Tongue (tissue), 2 donors: ENCODE results near the gene ITPK1. TPM values are rescaled to one million over a fixed set of nuclear protein-coding genes. Genes with fewer than 3 reads are reported as not detected.

Experiments used
- DNase-seq: peaks from one replicate; pipeline ENCODE4 v3.0.0-alpha.2; 2015
- total RNA-seq: library from RNA; depleted of rRNA; stranded (reverse); fragments of >200 nt; gene quantifications from one replicate; pipeline ENCODE4 v1.2.3, GENCODE V29; 2014

Gene ITPK1
- total RNA-seq, 1 donor from 2014 or later: 15.6 TPM

DNA sequence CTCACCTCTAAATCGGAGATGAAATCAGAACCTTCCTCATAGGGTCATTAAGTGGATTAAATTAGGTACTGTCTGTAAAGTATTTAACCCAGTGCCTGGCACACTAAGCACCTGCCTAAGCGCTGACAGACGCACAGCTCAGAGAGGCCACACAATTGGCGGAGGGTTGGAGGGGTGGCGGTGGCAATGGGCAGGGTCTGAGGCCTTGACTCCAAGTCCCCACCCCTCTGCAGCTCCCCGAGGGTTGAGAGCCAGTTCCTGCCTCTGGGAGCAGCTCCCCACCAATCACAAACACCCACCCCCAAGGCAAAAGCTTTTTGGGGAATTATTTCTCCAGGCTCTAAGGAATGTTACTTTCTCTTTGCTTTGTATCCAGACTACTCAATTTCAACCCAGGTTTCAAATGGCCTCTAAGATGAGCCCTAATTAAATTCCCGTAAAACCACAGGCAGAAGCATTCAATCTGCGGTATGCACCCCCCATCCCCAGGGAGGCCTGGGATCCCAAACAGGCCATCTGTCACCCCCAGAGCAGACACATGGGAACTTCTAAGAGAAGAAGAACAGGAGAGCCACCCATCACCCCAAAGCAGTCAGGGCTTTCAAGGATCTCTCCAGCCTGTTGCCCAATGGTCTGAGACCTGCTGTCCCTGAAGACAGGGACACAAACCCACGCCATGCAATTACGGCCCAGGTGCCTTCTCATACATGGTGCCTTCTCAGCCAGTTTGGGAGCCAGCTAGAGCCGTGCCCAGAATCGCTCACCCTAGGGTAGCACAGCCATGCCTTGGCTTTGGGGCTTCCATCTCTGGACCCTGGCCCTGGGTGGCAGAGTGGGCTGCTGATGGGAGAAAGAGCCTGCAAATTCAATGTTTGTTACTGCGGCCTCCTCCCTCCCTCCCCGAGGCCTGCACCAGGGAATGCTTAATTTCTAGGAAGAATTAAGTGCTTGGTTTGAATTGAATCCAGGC, 126.7 kb downstream of the ITPK1 start:
- no peak for DNase-seq

DNA sequence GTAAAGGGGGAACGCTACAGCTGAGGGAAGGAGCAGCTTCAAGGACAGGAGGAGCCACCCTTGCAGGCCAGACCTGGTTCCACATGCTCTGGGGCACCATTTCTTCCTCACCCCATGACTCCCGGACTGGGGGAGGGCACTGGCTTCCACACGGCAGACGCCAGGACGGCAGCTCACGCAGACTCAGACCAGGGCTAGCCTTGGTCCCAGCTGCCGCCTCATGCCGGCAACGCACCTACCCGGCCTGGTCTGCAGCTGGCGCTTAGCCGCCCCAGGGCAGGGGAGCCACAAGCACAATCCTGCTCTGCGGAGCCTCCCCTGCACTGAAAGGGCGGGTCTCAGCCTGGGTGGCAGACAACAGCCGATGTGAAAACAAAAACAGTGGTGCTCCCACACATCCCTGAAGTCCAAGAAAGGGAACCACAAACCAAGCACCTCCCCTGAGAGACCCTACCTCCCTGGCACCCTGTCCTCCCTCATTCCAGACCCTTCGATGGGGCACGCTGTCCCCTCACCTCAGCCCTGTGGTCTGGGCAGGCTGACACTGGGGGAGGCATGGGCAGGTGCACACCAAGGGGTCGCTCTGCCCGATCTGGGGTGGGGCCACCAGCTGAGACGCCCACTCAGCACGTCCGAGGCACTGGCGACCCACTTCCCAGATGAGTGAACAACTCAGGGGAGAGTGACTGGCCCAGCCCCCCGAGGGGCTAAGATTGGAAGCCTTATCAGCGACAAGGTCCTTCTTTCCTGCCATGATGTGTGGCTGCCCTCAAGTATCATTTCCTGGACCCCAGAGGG, 127.8 kb downstream of the ITPK1 start:
- DNase-seq: peak; percentile 71

DNA sequence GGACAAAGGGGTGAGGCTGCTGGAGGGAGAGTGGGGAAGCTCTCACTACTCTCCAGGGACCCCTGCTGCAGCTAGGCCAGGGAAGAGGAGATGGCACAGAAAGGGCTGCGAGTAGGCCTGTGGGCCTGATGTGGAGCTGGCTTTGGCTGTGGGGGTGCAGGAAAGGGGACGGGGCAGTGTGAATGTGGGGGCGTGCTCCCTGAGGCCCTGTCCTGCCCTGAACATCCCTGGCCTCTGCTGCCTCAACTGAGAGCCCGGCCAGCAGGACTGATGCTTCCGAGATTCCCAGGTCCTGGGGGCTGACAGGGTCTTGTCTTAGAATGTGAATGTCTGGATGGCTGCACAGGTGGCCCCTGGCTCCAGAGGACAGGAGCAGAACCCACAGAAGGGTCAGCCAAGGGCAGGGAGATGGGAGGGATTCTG, 128.6 kb downstream of the ITPK1 start:
- no peak for DNase-seq

DNA sequence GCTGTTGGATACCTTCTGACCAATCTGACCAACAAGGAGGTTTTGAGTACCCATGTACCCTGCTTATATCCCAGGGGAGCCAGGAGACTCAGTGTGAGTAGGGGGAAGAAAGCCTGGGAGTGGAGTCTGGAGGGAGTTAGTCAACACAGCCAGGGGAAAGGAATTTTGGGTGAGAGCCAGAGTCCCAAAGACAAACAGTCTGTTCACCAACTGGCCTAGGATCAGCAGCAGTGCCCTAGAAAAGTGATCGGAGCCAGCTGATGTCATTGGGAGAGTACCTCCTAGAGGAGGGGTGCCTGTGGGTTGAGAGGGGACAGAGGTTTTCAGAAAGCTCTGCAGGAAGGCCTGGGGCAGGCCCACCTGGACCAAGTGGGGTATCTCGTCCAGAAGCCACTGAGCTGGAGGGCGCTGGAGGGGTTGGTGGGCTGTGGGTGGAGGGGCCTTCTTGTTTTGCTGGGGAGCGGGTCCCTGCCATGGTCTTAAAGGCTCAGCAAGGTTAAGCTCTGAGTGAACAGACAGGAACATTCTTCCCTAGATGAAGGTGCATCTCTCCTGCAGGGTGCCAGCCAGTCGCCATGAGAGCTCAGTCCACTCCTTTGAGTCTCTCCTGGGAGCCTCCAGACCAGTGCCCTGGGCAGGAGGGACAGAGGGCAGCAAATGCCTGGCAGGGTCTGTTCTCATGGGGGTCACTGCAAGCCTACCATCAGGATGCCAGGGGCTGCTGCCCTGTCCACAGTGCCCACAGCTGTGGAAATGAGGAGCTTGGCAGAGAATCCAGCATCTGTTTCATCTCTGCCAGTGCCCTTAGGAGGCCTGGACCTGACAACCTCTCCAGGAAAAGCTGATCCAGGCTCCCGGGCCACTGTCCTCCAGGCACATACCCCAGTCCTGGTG, 129.2 kb downstream of the ITPK1 start:
- DNase-seq: peak; percentile 88

DNA sequence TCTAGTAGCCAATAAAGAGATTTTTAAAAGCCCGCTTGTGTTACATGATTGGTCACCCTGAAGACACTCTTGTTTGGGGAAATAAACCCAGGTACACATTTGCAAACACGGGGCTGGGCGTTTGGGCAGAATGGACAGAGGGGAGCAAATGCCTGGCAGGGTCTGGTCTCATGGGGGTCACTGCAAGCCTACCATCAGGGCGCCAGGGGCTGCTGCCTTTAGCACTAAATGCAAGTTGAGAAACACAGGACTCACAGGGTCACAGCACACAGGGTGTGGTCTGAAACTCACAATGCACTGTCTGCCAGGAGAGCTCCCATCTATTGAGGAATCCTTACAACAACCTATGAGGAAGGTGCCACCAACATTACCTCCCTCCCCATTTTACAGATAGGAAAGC, 130.2 kb downstream of the ITPK1 start:
- DNase-seq: no peak

DNA sequence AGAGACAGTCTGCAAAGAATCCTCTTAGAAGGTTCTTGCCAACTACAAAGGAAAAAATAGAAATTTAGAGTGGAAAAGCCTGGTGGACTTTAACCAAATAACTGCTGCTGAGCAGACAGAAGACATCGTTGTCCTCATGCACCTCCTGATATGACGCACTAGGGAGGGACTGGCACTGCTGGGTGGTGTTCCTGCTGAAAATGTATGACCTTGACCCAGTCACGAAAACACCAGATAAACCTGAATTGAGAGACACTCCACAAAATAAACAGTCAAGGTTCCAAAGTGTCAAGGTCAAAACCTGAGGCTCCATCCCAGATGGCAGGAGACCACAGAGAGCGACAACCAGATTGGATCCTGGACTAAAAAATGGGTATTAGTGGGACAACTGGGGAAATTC, 130.8 kb downstream of the ITPK1 start:
- no peak for DNase-seq

DNA sequence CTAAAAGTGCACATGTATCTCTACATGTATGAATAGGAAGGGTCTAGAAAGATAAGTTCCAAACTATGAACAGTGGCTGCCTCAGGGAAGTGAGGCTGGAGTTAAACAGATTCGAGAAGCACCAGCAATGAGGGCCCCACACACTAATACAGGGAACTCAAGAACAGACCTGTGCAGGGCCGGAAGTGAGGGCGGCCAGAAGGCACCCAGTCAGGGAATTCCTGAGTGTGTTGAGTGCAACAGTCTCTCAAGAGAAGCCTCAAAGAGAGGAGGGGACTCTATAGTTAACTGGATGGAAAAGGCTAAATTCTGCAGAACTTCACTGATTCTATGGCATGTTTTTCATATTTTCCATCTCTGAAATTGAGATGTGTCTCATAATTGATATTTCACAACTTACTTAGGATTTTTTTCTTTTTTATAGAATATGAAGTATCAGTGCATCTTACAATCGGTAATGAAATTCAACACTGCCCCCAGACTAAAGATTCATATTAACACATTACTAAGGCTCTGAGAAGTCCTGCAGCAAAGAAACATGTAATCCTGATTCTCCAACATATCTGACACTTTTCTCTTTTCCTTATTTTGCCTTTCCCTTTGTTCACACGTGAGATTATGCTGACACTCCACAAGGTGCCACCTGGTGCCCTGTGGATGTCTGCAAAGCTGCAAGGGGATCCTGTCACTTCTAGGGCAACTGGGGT, 131.5 kb downstream of the ITPK1 start:
- no peak for DNase-seq

DNA sequence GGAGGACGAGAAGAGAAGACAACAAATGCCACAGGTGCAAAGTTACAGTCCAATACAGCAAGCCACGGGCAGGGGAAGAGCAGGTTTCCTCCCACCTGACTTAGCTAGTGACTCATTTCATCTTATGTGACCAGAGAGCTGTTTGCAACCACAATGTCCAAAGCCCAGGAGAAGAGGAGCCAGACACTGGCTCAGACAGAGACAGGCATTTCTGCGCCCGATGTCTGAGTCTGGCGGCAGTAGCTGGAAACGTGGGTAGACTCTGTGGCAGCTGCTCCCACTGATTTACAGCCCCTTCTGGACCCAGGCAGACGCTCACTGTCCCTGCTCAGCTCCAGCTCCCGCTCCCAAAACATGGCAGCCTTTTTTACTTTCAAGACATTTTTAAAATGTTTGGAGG, 132.8 kb downstream of the ITPK1 start:
- DNase-seq: no peak

DNA sequence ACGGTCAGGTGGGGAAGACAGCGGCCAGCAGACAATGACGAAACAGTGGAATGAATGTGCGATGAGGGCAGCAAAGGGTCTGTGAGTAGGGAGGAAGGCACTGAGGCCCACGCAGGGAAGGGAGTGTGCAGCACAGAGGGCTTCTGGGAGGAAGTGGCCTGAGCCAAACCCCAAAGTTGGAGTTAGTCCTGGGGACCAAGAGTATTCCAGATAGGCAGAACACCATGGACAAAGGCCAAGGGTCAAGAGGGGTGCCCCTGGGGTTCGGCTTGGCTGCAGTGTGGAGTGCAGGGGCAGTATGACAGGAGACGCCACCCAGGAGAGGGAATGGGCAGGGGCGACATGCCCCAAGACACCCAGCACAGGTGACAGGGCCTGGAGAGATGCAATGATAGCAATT, 134.0 kb downstream of the ITPK1 start:
- DNase-seq: no peak

DNA sequence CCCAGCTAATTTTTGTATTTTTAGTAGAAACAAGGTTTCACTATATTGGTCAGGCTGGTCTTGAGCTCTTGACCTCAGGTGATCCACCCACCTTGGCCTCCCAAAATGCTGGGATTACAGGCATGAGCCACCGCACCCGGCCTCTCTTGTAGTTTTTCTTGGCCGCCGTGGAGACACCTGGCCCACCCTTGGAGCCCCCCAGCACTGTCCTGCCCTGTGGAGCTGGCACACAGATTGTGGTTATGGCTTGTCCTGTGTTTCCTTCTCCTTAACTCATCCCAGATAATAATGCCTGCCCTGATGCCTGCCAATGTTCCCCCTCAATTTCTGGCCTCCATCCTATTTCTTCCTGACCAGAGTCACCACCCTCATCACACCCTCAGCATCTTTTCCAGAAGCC, 134.9 kb downstream of the ITPK1 start:
- no peak for DNase-seq

DNA sequence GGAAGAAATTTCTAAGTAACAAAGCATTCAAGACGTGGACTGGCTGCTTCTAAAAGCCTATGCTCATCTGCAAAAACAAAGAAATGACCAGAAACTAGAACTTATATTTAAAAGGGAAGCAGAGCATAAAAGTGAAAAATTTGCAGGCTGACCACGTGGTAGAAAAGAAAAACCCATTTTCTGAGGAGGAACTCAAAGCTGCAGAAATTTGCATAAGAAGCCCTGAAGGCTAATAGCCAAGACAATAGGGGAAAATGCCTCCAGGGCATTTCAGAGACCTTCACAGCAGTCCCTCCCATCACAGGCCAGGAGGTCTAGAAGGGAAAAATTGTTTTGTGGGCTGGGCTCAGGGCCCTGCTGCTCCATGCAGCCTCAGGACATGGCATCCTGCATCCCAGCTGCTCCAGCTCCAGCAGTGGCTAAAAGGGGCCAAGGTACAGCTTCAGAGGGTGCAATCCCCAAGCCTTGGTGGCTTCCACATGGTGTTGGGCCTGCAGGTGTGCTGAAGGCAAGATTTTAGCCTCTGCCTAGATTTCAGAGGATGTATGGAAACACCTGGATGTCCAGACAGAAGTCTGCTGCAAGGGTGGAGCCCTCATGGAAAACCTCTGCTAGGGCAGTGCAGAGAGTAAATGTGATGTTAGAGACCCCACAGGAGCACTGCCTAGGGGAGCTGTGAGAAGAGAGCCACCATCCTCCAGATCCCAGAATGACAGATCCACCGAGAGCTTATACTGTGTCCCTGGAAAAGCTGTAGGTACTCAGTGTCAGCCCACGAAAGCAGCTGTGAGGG, 137.3 kb downstream of the ITPK1 start:
- no peak for DNase-seq

DNA sequence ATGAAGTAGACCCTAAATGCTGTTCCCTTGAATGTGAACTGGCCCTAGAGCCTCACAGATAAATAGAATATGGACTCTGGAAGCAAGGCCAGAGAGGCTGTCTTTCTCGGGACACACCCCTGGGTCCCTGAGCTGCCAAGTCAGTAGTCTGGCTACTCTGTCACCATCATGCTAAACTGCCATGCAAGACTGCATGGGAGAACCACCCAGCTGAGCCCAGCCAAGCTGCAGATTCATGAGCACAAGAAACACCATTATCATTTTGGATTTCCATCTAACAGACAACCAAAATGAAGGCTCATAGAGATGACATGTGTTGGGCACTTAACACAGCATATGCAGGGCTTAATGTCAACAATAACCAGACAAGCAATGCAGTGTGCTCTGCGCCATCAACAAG, 139.5 kb downstream of the ITPK1 start:
- no peak for DNase-seq

DNA sequence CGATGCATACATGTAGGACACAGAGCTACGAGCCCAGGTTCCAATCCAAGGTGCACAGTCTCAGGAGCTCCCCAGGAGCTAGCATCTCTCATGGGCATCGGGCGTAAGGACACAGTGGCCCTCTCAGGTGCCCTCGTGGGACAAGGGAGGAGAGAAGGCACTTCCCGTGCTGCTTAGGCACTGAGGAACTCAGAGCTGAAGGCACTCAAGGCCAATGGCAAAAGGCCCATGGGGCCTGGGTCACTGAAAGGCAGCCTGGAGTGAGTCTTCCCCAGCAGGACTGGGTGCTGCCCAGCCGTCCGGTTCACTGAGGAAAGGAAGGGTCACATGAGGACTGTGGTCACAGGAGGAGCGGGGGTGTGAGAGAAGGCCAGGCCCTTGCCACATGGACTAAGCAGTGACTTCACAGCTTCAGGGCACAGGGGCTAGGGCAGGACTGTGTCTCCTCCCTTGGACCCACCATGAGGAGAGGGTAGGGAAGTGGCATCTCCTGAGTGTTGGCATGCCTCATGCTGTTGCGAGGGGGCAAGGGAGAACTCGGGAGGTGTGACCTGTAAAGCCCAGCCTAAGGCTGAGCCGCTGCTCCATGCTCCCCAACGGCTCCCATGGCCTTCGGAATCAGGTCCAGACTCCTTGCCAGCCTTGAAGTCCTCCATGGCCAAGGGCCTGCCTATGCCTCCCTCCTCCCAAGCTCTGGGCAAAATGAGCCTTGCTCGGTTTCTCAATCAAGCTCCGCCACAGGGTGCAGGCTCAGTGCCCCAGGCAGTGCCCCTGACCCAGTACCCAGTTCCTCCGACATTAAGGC, 141.0 kb downstream of the ITPK1 start:
- no peak for DNase-seq

DNA sequence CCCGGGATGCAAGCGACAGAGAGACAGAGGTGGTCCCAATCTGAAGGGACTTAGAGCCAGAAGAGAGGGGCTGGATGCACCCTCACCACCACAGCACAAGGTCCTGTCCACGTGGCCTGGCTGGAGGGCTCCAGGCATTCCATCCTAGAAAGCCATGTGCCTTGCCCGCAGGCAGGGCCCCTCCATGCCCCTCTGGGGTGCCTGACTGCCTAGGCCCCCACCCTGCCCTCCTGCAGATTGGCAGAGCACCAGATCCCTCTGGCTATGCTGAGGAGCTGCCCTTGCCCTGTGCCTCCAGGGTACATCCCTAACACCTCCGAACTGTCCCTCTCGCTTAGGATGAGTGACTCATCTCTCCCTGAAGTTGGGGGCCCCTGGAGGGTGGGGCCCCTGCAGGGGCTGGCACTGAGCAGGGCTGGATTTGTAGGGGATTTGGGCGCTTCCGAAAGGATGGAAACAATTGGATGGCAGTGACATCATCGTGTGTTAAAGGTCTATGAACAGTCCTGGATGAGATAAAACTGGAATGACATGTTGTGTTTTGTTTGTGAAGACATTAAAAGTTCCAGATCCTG, 141.8 kb downstream of the ITPK1 start:
- DNase-seq: no peak

DNA sequence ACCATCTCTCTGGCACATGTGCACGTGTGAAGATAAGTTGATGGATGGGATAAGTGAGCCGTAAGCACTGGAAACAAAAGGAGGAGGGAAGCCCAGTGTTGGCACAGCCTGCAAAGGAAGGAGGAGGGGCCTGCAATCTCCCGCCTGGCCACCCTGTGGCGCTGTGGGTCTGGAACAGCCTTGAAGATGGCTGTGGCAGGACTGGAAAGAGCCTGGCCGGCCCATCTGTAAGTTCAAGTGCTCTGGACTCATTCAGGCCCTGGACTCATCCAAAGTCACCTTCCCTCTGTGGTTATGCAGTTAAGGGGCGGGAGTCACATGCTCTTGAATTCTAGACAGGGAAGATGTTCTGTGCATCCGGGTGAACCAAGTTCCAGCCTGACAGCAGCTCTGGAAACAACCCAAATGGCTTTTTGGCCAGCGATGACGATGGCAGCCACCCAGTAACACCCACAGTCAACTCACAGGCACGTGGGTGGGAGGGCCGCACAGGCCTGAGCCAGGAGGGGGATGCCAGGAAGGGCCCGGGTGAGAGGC, 142.4 kb downstream of the ITPK1 start:
- peak; percentile 85 for DNase-seq

DNA sequence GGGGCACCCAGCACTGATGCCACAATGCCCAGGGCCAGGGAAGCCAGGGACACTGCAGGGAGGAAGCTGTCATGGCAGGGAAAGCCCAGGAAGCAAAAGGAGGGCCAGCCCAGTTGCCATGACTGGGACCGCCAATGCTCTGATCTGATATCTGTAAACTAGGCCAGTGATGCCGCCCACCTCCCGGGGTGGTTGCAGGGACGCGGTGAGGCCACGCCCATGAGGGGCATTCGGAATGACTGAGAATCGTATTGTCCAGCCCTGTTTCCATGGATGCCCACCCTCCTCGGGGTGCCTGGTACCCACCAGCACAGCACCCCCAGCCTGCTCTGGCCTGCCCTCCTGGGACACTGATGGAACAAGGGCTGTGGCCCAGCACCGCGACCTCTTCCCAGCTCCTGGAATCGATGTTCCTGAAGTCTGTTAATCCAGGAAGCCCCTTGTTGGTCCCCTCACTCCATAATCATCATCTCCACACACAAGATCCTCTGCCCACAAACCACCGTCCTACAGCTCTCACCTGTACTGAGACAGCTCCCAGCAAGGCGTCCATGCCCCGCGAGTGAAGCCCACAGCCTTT, 144.0 kb downstream of the ITPK1 start:
- DNase-seq: no peak

DNA sequence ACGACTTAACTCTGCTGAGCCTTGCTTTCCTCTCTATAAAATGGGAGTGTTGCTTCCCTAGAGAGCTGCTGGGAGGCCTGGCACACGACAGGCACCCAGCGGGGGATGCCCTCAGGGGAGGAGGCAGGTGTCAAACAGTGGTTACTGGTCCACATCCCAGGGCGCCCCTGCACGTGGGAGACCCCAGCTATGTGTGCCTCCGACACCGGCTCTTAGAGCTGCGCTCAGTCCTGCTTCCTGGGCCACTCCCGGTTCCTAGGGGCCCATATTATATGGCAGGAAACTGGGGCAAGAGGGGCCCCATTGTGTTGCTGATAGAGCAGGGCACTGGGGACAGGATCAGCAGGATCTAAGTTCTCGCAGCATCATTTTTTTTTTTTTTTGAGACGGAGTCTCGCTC, 145.5 kb downstream of the ITPK1 start:
- DNase-seq: no peak

DNA sequence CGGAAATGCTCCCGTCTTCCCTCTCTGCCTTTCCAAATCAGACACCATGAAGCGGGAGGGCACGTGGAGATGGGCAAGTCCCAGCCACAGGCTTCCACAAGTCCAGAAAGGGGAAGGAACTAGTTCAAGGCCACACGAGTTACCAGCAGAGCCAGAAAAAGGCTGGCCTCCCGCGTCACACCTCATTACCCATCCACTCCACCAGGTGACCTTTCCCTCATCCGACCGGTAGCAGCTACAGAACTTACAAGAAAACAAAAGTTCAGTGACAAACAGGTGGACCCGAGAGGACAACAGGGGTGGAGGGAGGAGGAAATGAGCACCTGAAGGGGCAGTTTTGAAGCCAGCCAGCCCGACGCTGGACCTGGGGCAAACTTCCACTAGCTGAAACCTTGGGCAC, 145.9 kb downstream of the ITPK1 start:
- no peak for DNase-seq

DNA sequence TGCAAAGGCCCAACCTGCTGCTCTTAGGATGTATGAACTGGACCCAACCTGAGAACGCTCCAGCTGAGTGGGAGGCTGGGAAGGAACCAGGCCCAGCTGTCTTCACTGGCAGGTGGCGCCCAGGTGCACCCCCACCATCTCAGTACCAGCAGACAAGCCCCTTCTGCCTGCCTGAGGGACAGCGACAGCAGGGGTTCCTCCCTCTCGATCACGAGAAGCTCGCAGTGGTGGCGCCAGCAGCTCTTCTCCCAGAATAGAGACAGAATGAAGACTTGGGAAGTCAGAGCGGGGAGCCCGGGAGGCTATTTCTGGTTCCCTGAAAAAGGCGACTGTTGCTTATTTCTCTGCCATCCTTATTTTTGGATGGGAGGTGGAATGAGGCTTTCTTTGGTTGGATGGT, 146.3 kb downstream of the ITPK1 start:
- peak; percentile 80 for DNase-seq
